Measurements from ENCODE around the gene CTSE.

Gene CTSE

GRCh38 chr1:205981257-205981656, 42.4 kb downstream of the CTSE start:
- Histone ChIP-seq H3K36me3 (ENCODE audit: insufficient read depth) (no peaks in the 10 kb centered on the region), H4K20me1 (ENCODE audit: insufficient read depth) (no peaks in the 10 kb centered on the region), H3K4me1 (ENCODE audit: low read depth, poor library complexity, severe bottlenecking) (no peaks in the 10 kb centered on the region), H3K4me3 (IDR thresholded peaks at IDR 0.05; ENCODE audit: insufficient read depth, low read depth, low read length) (no peak overlapping the region), H3K79me2 (ENCODE audit: insufficient read depth, low read depth) (no peaks in the 10 kb centered on the region), H3K27me3 (ENCODE audit: insufficient read depth, low read depth) (no peaks in the 10 kb centered on the region; the same call in 1 of the 2 replicates), H3K27ac (no peak overlapping the region), H3K4me2 (no peak overlapping the region), H3K9ac (no peak overlapping the region), H2AFZ (ENCODE audit: low read depth) (no peak overlapping the region)
- TF ChIP-seq CTCF (conservative IDR thresholded peaks at IDR 0.05; ENCODE audit: low read depth, low read length): no peak

- no peak overlapping the region for H2AFZ ChIP-seq (ENCODE audit: low read depth)
- H3K4me3 ChIP-seq (IDR thresholded peaks at IDR 0.05; ENCODE audit: insufficient read depth, low read depth, low read length): no peak overlapping the region
- H4K20me1 ChIP-seq (ENCODE audit: insufficient read depth): no peaks in the 10 kb centered on the region
- H3K79me2 ChIP-seq (ENCODE audit: insufficient read depth, low read depth): no peaks in the 10 kb centered on the region
- TF ChIP-seq CTCF (conservative IDR thresholded peaks at IDR 0.05; ENCODE audit: low read depth, low read length): no peak
- no peak overlapping the region for H3K9ac ChIP-seq
- H3K36me3 ChIP-seq (ENCODE audit: insufficient read depth): no peaks in the 10 kb centered on the region
- H3K4me1 ChIP-seq (ENCODE audit: low read depth, poor library complexity, severe bottlenecking): no peaks in the 10 kb centered on the region
- H3K4me2 ChIP-seq: no peak overlapping the region
- H3K27me3 ChIP-seq (ENCODE audit: insufficient read depth, low read depth): no peaks in the 10 kb centered on the region; the same call in 1 of the 2 replicates
- no peak overlapping the region for H3K27ac ChIP-seq
Measured at GRCh38 chr1:205980237-205980870, 43.3 kb downstream of the CTSE start.

- H4K20me1 ChIP-seq (ENCODE audit: insufficient read depth): no peaks in the 10 kb centered on the region
- H3K4me3 ChIP-seq (IDR thresholded peaks at IDR 0.05; ENCODE audit: insufficient read depth, low read depth, low read length): no peak overlapping the region
- H3K36me3 ChIP-seq (ENCODE audit: insufficient read depth): no peaks in the 10 kb centered on the region
- no peaks in the 10 kb centered on the region for H3K4me1 ChIP-seq (ENCODE audit: low read depth, poor library complexity, severe bottlenecking)
- H3K4me2 ChIP-seq: no peak overlapping the region
- no peak for TF ChIP-seq CTCF (conservative IDR thresholded peaks at IDR 0.05; ENCODE audit: low read depth, low read length)
- no peak overlapping the region for H3K9ac ChIP-seq
- H3K27ac ChIP-seq: no peak overlapping the region
- no peaks in the 10 kb centered on the region; the same call in 1 of the 2 replicates for H3K27me3 ChIP-seq (ENCODE audit: insufficient read depth, low read depth)
- no peaks in the 10 kb centered on the region for H3K79me2 ChIP-seq (ENCODE audit: insufficient read depth, low read depth)
- no peak overlapping the region for H2AFZ ChIP-seq (ENCODE audit: low read depth)
Measured at GRCh38 chr1:205979301-205979700, 44.4 kb downstream of the CTSE start.

GRCh38 chr1:205978676-205979075, 45.0 kb downstream of the CTSE start:
- no peak overlapping the region for H3K27ac ChIP-seq
- H4K20me1 ChIP-seq (ENCODE audit: insufficient read depth): no peaks in the 10 kb centered on the region
- H3K36me3 ChIP-seq (ENCODE audit: insufficient read depth): no peaks in the 10 kb centered on the region
- H2AFZ ChIP-seq (ENCODE audit: low read depth): no peak overlapping the region
- no peak overlapping the region for H3K4me3 ChIP-seq (IDR thresholded peaks at IDR 0.05; ENCODE audit: insufficient read depth, low read depth, low read length)
- H3K27me3 ChIP-seq (ENCODE audit: insufficient read depth, low read depth): no peaks in the 10 kb centered on the region; the same call in 1 of the 2 replicates
- H3K4me1 ChIP-seq (ENCODE audit: low read depth, poor library complexity, severe bottlenecking): no peaks in the 10 kb centered on the region
- H3K79me2 ChIP-seq (ENCODE audit: insufficient read depth, low read depth): no peaks in the 10 kb centered on the region
- no peak for TF ChIP-seq CTCF (conservative IDR thresholded peaks at IDR 0.05; ENCODE audit: low read depth, low read length)
- H3K9ac ChIP-seq: no peak overlapping the region
- H3K4me2 ChIP-seq: no peak overlapping the region

Measured in KMS-11 (cell line).